DOHH2 (cell line): Measurements from ENCODE around the gene OSBPL2.

Experiments used
- H3F3A ChIP-seq: fragments of 200-600 bp; sonication (generic), shearing (Covaris generic); 2 replicates; pipeline ENCODE4 v1.6.0; 2016; ENCODE audit warnings: antibody characterized with exemption, mild to moderate bottlenecking; ENCODE audit not compliant: control insufficient read depth, insufficient read depth
- H3K27ac ChIP-seq: fragments of 200-600 bp; sonication (generic); 2 replicates; pipeline ENCODE4 v1.5.1; 2014; ENCODE audit warnings: low read depth, mild to moderate bottlenecking, low read length, moderate library complexity
- H3K27me3 ChIP-seq: fragments of 200-600 bp; sonication (generic); 2 replicates; pipeline ENCODE4 v1.6.1; 2014; ENCODE audit warnings: mild to moderate bottlenecking, low read length, mixed read lengths; ENCODE audit not compliant: control insufficient read depth
- H3K36me3 ChIP-seq: fragments of 200-600 bp; sonication (generic); 2 replicates; pipeline ENCODE4 v1.6.1; 2014; ENCODE audit warnings: mild to moderate bottlenecking, low read length, moderate library complexity, mixed read lengths; ENCODE audit not compliant: control insufficient read depth
- H3K4me1 ChIP-seq: fragments of 200-600 bp; sonication (generic); 2 replicates; pipeline ENCODE4 v1.6.1; 2014; ENCODE audit warnings: mild to moderate bottlenecking, low read length, mixed read lengths; ENCODE audit not compliant: control insufficient read depth
- H3K4me2 ChIP-seq: fragments of 200-600 bp; sonication (generic); 2 replicates; pipeline ENCODE4 v1.6.0; 2014; ENCODE audit warnings: mild to moderate bottlenecking, low read length, moderate library complexity
- H3K4me3 ChIP-seq: fragments of 200-600 bp; sonication (generic); 2 replicates; pipeline ENCODE4 v1.5.1; 2014; ENCODE audit warnings: mild to moderate bottlenecking, low read length, mixed read lengths
- H3K79me2 ChIP-seq: fragments of 200-600 bp; sonication (generic); 2 replicates; pipeline ENCODE4 v1.6.1; 2014; ENCODE audit warnings: mild to moderate bottlenecking, low read length, mixed read lengths; ENCODE audit not compliant: control insufficient read depth
- H3K9me2 ChIP-seq: fragments of 200-600 bp; sonication (generic); replicated peaks from 2 replicates; pipeline ENCODE4 v1.6.1; 2014; ENCODE audit warnings: mild to moderate bottlenecking, low read length, mixed read lengths; ENCODE audit not compliant: control insufficient read depth
- H3K9me3 ChIP-seq: fragments of 200-600 bp; sonication (generic); 2 replicates; pipeline ENCODE4 v1.6.1; 2014; ENCODE audit warnings: antibody characterized with exemption, low read length, mixed read lengths; ENCODE audit not compliant: control insufficient read depth, insufficient read depth
- H4K20me1 ChIP-seq: fragments of 200-600 bp; sonication (generic); 2 replicates; pipeline ENCODE4 v1.6.0; 2014; ENCODE audit warnings: low read depth, mild to moderate bottlenecking, antibody characterized with exemption, low read length, moderate library complexity; ENCODE audit not compliant: control insufficient read depth, insufficient read depth
- EZH2phosphoT487 ChIP-seq: fragments of 200-600 bp; sonication (generic); IDR thresholded peaks from 2 replicates; pipeline ENCODE4 v1.6.1; 2017; ENCODE audit warnings: borderline replicate concordance, mild to moderate bottlenecking, antibody characterized with exemption, low read length, moderate library complexity, mixed read lengths
- TF ChIP-seq, protein P1 (sequence below): fragments of 200-600 bp; sonication (generic); IDR thresholded peaks from one replicate; pipeline ENCODE4 v1.5.1; 2014; ENCODE audit warnings: antibody characterized with exemption, mild to moderate bottlenecking, low read depth, low read length; ENCODE audit not compliant: poor library complexity, severe bottlenecking

Gene OSBPL2

DNA sequence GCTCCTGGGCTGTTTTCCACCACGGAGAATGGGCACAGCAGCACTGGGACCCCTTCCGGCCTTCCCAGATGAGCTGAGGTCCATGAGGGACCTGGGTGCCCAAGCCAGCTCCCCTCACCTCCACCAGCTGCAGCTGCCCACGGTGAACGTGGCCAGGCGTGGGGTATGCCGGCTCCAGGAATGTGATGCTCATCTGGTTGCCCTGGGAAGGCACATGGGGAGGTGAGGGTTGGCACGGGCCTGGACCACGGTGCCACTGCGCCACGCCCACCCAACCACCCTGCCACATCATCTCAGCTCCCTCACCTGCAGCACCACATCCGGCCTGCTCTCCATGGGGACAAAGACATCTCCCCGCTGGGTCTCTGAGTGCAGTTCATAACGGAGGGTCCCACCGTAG lies 88.2 kb downstream of the OSBPL2 start:
- H3K4me3 ChIP-seq, result no peak overlapping the region
- no peaks in the 10 kb centered on the region for H3K9me2 ChIP-seq
- no peaks in the 10 kb centered on the region for H3K9me3 ChIP-seq
- no peak overlapping the region for H3K4me2 ChIP-seq
- peaks cover 5% of the 10 kb centered on the region; the same call in 1 of the 2 replicates for H3K4me1 ChIP-seq
- H4K20me1 ChIP-seq, result no peaks in the 10 kb centered on the region
- no peaks in the 10 kb centered on the region for H3K27me3 ChIP-seq
- H3K27ac ChIP-seq, result no peak overlapping the region
- no peak for TF ChIP-seq EZH2phosphoT487
- TF ChIP-seq, protein P1, sequence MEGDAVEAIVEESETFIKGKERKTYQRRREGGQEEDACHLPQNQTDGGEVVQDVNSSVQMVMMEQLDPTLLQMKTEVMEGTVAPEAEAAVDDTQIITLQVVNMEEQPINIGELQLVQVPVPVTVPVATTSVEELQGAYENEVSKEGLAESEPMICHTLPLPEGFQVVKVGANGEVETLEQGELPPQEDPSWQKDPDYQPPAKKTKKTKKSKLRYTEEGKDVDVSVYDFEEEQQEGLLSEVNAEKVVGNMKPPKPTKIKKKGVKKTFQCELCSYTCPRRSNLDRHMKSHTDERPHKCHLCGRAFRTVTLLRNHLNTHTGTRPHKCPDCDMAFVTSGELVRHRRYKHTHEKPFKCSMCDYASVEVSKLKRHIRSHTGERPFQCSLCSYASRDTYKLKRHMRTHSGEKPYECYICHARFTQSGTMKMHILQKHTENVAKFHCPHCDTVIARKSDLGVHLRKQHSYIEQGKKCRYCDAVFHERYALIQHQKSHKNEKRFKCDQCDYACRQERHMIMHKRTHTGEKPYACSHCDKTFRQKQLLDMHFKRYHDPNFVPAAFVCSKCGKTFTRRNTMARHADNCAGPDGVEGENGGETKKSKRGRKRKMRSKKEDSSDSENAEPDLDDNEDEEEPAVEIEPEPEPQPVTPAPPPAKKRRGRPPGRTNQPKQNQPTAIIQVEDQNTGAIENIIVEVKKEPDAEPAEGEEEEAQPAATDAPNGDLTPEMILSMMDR, result no peak
- no peaks in the 10 kb centered on the region for H3K79me2 ChIP-seq
- no peaks in the 10 kb centered on the region for H3F3A ChIP-seq
- peaks cover 17% of the 10 kb centered on the region; the same call in 1 of the 2 replicates for H3K36me3 ChIP-seq

- Histone ChIP-seq H3K36me3 (peaks cover 14% of the 10 kb centered on the region; the same call in 1 of the 2 replicates), H3K4me3 (no peak overlapping the region), H3F3A (no peaks in the 10 kb centered on the region), H3K4me1 (peaks cover 5% of the 10 kb centered on the region; the same call in 1 of the 2 replicates), H3K27ac (no peak overlapping the region), H4K20me1 (no peaks in the 10 kb centered on the region), H3K4me2 (no peak overlapping the region), H3K79me2 (no peaks in the 10 kb centered on the region), H3K9me3 (no peaks in the 10 kb centered on the region), H3K9me2 (no peaks in the 10 kb centered on the region), H3K27me3 (no peaks in the 10 kb centered on the region)
- TF ChIP-seq, protein P1, result no peak
- TF ChIP-seq EZH2phosphoT487, result no peak
These were observed 88.8 kb downstream of the OSBPL2 start for GRCh38 chr20:62326959-62327725.

DNA sequence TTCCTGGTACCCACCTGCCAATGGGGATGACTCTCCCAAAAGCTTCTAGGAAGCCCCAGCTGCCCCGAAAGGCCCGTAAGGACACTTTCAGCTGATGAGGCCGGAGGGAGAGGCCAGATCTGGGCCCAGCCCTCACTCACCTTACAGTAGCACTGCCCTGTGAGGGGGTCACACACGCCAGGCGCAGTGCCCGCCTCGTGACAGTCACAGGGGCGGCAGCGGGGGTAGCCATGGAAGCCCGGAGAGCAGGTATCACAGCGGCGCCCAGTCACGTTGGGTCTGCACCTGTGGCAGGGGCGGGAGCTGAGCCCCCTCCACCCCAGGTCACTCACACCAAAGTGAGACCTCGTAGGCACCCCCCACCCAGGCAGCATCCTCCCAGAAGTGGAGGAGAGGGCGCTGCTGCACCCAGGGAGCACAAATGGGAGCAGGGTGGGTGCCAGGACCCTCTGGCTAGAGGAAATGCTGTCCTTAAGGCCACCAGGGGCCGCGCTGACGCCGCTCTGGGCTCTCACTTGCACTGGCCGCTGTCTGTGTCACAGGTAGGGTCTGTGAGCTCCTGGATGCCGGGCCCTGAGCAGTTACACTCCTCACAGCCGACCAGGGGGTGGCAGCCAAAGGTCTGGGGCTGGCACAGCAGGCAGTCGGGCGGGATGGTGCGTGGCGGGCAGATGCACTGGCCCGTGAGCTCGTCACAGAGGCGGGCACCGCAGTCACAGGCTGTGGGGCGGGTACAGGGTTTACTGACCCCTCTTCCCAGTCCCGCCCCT lies 89.6 kb downstream of the OSBPL2 start:
- TF ChIP-seq, protein P1, result no peak
- TF ChIP-seq EZH2phosphoT487, result no peak
- no peak overlapping the region for H3K4me3 ChIP-seq
- H3K27ac ChIP-seq, result no peak overlapping the region
- peaks cover 5% of the 10 kb centered on the region; the same call in 1 of the 2 replicates for H3K4me1 ChIP-seq
- H3K4me2 ChIP-seq, result no peak overlapping the region
- no peaks in the 10 kb centered on the region for H3K79me2 ChIP-seq
- H3K36me3 ChIP-seq, result peaks cover 15% of the 10 kb centered on the region; the same call in 1 of the 2 replicates
- no peaks in the 10 kb centered on the region for H3K27me3 ChIP-seq
- no peaks in the 10 kb centered on the region for H3K9me2 ChIP-seq
- no peaks in the 10 kb centered on the region for H3F3A ChIP-seq
- no peaks in the 10 kb centered on the region for H4K20me1 ChIP-seq
- no peaks in the 10 kb centered on the region for H3K9me3 ChIP-seq
